Measurements from ENCODE around the gene C1orf141.

C1orf141 gene

GRCh38 chr1:67044631-67045270 lies 90.0 kb downstream of the C1orf141 start:
- FAIRE-seq: peak; percentile 18

GRCh38 chr1:67043366-67043765 lies 91.4 kb downstream of the C1orf141 start:
- DNase-seq (ENCODE audit: extremely low spot score, insufficient read length, low read depth) (no peak), FAIRE-seq (no peak)

More at GRCh38 chr1:67044631-67045270, 90.0 kb downstream of the C1orf141 start:
- DNase-seq (ENCODE audit: extremely low spot score, insufficient read length, low read depth): no peak

Data from GM18507 (cell line).